ENCODE data around the gene GADD45G. TPM values are rescaled to one million over a fixed set of nuclear protein-coding genes. Genes with fewer than 3 reads are reported as not detected.

GADD45G gene
- total and polyA plus RNA-seq, 2 of the 4 experiments (the other 2 are of a cell fraction): 0.15 TPM; not detected in 1

DNA sequence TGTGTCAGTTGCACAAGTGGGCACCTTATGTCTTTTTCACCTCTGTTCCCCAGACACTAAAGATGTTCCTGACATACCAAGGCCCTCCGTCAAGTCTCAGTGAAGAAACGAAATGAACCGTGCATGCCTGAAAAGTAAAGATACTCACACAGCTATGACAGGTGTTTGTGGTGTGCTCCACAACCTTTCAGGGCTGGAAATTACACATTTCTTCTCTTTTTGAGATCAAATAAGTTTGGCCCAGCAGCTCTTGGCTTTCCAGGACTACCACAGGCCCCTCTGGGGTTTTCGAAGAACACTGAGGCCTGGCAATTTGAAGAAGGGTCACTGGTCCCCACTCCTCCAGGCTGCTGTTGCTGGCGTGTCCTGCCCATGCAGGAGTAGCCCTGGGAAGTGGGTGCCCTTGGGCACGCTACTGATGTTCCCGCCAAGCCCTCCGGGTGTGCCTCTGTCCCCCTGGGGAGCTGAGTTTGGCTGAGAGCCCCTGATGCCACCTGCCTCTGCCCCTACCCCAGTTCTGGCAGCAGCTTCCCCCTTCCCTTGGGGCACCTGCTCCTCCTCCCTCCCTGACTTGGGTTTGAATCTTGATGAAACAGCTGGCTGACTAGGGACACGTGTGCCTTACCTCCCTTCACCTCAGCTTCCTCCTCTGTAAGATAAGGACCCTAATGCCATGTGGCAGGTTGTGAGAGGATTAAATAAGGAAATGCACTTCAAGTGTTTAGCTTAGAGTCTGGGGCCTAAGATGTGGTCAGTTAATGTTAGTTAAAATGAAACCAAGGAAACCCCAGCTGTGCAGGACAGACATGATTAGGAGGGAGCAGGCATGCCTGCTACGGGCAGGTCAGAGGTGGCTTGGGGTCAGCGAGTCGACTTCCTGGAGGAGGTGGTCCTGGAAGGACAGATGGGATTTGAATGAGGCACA lies 49.1 kb upstream of the GADD45G start (continued):
- TF ChIP-seq, protein P1, sequence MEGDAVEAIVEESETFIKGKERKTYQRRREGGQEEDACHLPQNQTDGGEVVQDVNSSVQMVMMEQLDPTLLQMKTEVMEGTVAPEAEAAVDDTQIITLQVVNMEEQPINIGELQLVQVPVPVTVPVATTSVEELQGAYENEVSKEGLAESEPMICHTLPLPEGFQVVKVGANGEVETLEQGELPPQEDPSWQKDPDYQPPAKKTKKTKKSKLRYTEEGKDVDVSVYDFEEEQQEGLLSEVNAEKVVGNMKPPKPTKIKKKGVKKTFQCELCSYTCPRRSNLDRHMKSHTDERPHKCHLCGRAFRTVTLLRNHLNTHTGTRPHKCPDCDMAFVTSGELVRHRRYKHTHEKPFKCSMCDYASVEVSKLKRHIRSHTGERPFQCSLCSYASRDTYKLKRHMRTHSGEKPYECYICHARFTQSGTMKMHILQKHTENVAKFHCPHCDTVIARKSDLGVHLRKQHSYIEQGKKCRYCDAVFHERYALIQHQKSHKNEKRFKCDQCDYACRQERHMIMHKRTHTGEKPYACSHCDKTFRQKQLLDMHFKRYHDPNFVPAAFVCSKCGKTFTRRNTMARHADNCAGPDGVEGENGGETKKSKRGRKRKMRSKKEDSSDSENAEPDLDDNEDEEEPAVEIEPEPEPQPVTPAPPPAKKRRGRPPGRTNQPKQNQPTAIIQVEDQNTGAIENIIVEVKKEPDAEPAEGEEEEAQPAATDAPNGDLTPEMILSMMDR (conservative IDR thresholded peaks at IDR 0.05; ENCODE audit: low read depth, low read length): no peak
